HL-60/S4 treated with phorbol 12-myristate 13-acetate at 8.2 ng/mL for 4 days and 3 days (cell line): ENCODE results near the gene AP2A1.

Experiments used
- in situ Hi-C: fragments of 300-500 bp; cut with MboI; formaldehyde crosslinking; loops from 2 replicates; pipeline ENCODE4 v1.15.0; 2022; ENCODE audit warnings: low sequenced_read_pairs

Gene AP2A1

GRCh38 chr19:49836176-49837008, 69.6 kb downstream of the AP2A1 start:
- in situ Hi-C loops, result no loop called here

GRCh38 chr19:49837009-49837310, 70.2 kb downstream of the AP2A1 start:
- in situ Hi-C loops, result no loop called here

GRCh38 chr19:49837425-49837824, 70.6 kb downstream of the AP2A1 start:
- in situ Hi-C loops, result no loop called here

GRCh38 chr19:49838885-49839588, 72.2 kb downstream of the AP2A1 start:
- in situ Hi-C loops, result no loop called here

- in situ Hi-C loops, result no loop called here
These were observed 72.9 kb downstream of the AP2A1 start for GRCh38 chr19:49839713-49840112.

GRCh38 chr19:49840321-49840720, 73.5 kb downstream of the AP2A1 start:
- in situ Hi-C loops, result no loop called here

GRCh38 chr19:49840736-49841249, 74.0 kb downstream of the AP2A1 start:
- in situ Hi-C loops, result no loop called here

GRCh38 chr19:49843265-49843664, 76.5 kb downstream of the AP2A1 start:
- in situ Hi-C loops, result no loop called here

GRCh38 chr19:49844138-49845095, 77.6 kb downstream of the AP2A1 start:
- in situ Hi-C loops, result no loop called here

- in situ Hi-C loops, result no loop called here
These were observed 78.6 kb downstream of the AP2A1 start for GRCh38 chr19:49845414-49845813.

- in situ Hi-C loops, result no loop called here
These were observed 79.6 kb downstream of the AP2A1 start for GRCh38 chr19:49846408-49846807.

GRCh38 chr19:49847731-49848696, 81.2 kb downstream of the AP2A1 start:
- in situ Hi-C loops, result no loop called here

- in situ Hi-C loops, result no loop called here
These were observed 82.1 kb downstream of the AP2A1 start for GRCh38 chr19:49848938-49849337.

GRCh38 chr19:49849433-49850220, 82.8 kb downstream of the AP2A1 start:
- in situ Hi-C loops, result no loop called here

GRCh38 chr19:49850221-49850486, 83.4 kb downstream of the AP2A1 start:
- in situ Hi-C loops, result no loop called here

- in situ Hi-C loops, result no loop called here
These were observed 83.9 kb downstream of the AP2A1 start, which contains the start of gene PTOV1 for GRCh38 chr19:49850487-49851342. TSS of gene PTOV1 (plus strand) at chr19:49851159.

GRCh38 chr19:49851456-49852259, 84.9 kb downstream of the AP2A1 start:
- in situ Hi-C loops, result no loop called here
